ENCODE data around the gene TEAD3. TPM values are rescaled to one million over a fixed set of nuclear protein-coding genes. Genes with fewer than 3 reads are reported as not detected.
"Not testable (repeated sequence)": the region's sequence is repeated elsewhere in the genome, so short reads cannot be mapped to it uniquely, and the experiment has no call there.

The TEAD3 gene
- total RNA-seq, 2 donors from 2014 or later: 0.24 to 0.25 TPM

DNA sequence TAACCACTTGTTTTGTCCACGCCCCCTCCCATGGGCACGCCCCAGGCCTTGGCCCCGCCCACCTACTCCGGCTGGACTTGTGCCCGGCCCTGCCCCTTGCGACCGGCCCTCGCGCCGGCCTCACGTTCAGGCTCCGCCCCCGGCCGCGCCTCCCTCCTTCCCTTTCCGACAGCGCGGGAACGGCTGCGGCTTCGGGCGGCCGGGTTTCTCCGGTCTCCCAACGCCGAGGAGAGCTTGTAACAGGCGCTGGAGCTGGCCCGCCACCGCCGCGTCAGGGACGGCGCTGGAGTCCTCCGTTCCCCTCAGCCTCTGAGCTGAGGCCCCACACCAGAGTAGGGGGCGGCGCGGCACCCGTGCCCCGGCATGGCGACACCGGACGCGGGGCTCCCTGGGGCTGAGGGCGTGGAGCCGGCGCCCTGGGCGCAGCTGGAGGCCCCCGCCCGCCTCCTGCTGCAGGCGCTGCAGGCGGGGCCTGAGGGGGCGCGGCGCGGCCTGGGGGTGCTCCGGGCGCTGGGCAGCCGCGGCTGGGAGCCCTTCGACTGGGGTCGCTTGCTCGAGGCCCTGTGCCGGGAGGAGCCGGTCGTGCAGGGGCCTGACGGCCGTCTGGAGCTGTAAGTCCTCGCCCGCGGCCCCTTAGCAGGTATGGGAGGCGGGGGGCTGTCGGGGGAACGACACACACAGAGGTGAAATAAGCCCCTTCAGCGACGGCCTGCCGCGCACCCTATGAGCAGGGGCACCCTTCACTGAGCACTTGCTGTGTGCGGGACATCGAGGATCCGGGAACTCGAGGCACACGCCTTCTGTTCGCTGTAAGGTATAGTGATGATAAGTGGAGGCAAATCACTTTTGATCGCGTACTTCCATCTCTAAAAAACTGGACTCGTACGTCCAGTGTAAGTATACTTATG is 44.4 kb downstream of the TEAD3 start, which contains the start of gene FANCE:
Gene FANCE (plus strand): TSS at position 156 of the 908 bp plus-strand sequence. CDS start 208 bp downstream, at position 364.
- peaks cover 16 to 30% of the 10 kb centered on the region in 2 donors for H3K4me1 Mint-ChIP-seq (ENCODE audit: low read depth in 2 of 2)
- no peaks in the 10 kb centered on the region for H3K36me3 Mint-ChIP-seq
- no peaks in the 10 kb centered on the region for H3K27me3 Mint-ChIP-seq
- DNase-seq (ENCODE audit: low spot score) (peak; percentile 97), ATAC-seq (peak; percentile 97 to 98)
- H3K9me3 Mint-ChIP-seq: no peaks in the 10 kb centered on the region
- H3K27ac Mint-ChIP-seq: peak within 1 kb of the TSS; percentile 28 to 76
- peak within 1 kb of the TSS; percentile 88 for H3K4me3 Mint-ChIP-seq

- no peaks in the 10 kb centered on the region for H3K36me3 Mint-ChIP-seq
- no peaks in the 10 kb centered on the region for H3K9me3 Mint-ChIP-seq
- no peaks in the 10 kb centered on the region for H3K27me3 Mint-ChIP-seq
- peak overlapping the region; percentile 7 to 76 for H3K27ac Mint-ChIP-seq
- H3K4me1 Mint-ChIP-seq (ENCODE audit: low read depth in 2 of 2): peaks cover 16 to 30% of the 10 kb centered on the region in 2 donors
- ATAC-seq (no peak), DNase-seq (ENCODE audit: low spot score) (no peak)
- peak overlapping the region; percentile 82 for H3K4me3 Mint-ChIP-seq
Observed at GRCh38 chr6:35451354-35452182, 45.3 kb downstream of the TEAD3 start.

- no peaks in the 10 kb centered on the region for H3K36me3 Mint-ChIP-seq
- no peaks in the 10 kb centered on the region for H3K27me3 Mint-ChIP-seq
- peak; percentile 56 to 62 for ATAC-seq
- DNase-seq (ENCODE audit: low spot score): no peak
- H3K4me1 Mint-ChIP-seq (ENCODE audit: low read depth in 2 of 2): peaks cover 16 to 17% of the 10 kb centered on the region in 2 donors
- H3K4me3 Mint-ChIP-seq: no peak overlapping the region
- no peaks in the 10 kb centered on the region for H3K9me3 Mint-ChIP-seq
- no peak overlapping the region for H3K27ac Mint-ChIP-seq
Observed at GRCh38 chr6:35449287-35449881, 47.5 kb downstream of the TEAD3 start.

GRCh38 chr6:35448191-35448590 is 48.7 kb downstream of the TEAD3 start:
- no peaks in the 10 kb centered on the region for H3K27me3 Mint-ChIP-seq
- no peak for ATAC-seq
- no peak overlapping the region for H3K4me3 Mint-ChIP-seq
- DNase-seq (ENCODE audit: low spot score): no peak
- no peaks in the 10 kb centered on the region for H3K9me3 Mint-ChIP-seq
- H3K27ac Mint-ChIP-seq: no peak overlapping the region
- H3K4me1 Mint-ChIP-seq (ENCODE audit: low read depth in 2 of 2): peaks cover 13 to 15% of the 10 kb centered on the region in 2 donors
- H3K36me3 Mint-ChIP-seq: no peaks in the 10 kb centered on the region

DNA sequence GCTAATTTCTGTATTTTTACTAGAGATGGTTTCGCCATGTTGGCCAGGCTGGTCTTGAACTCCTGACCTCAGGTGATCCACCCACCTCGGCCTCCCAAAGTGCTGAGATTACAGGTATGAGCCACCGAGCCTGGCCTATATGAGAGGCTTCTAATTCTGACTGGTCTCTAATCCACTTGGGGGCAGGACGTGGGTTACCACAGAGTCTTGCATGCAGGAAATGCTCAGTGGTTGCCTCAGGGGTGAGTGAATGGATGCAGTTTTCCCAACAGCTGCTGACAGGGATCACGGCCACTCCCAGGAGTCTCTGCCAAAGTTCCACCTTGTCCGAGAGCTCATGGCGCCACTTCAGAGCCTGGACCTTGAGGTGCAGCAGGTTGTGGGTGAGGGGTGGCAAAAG is 51.2 kb downstream of the TEAD3 start:
- Mint-ChIP-seq H3K4me3 (no peak overlapping the region), H3K4me1 (ENCODE audit: low read depth in 2 of 2) (peaks cover 0 to 5% of the 10 kb centered on the region in 2 donors), H3K27me3 (no peaks in the 10 kb centered on the region), H3K36me3 (no peaks in the 10 kb centered on the region), H3K27ac (peak overlapping the region in 1 of 2 donors; percentile 27), H3K9me3 (no peaks in the 10 kb centered on the region)
- DNase-seq (ENCODE audit: low spot score) (no peak), ATAC-seq (peak; percentile 49 to 61)

- no peaks in the 10 kb centered on the region for H3K27me3 Mint-ChIP-seq
- DNase-seq (ENCODE audit: low spot score) (no peak), ATAC-seq (no peak)
- H3K4me1 Mint-ChIP-seq (ENCODE audit: low read depth in 2 of 2): no peaks in the 10 kb centered on the region
- H3K27ac Mint-ChIP-seq: no peak overlapping the region
- no peaks in the 10 kb centered on the region for H3K9me3 Mint-ChIP-seq
- no peaks in the 10 kb centered on the region for H3K36me3 Mint-ChIP-seq
- H3K4me3 Mint-ChIP-seq: no peak overlapping the region
Observed at GRCh38 chr6:35443341-35444030, 53.4 kb downstream of the TEAD3 start.

DNA sequence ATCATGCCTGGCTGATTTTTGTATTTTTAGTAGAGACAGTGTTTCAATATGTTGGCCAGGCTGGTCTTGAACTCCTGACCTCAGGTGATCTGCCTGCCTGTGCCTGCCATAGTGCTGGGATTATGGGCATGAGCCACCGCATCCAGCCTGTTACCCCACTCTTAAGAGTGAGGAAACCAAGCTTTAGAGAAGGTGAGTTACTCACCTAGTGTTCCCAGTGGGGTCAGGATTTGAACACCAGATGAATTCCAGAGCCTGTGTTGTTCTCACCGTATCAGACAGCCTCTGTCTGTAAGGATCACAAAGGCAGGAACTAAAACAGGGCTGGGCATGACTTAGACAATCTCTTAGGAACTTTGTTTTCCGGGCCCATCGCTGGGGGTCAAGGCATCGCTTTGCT is 54.2 kb downstream of the TEAD3 start:
- H3K9me3 Mint-ChIP-seq: no peaks in the 10 kb centered on the region
- ATAC-seq (no peak), DNase-seq (ENCODE audit: low spot score) (no peak)
- no peaks in the 10 kb centered on the region for H3K4me1 Mint-ChIP-seq (ENCODE audit: low read depth in 2 of 2)
- no peaks in the 10 kb centered on the region for H3K27me3 Mint-ChIP-seq
- H3K27ac Mint-ChIP-seq: no peak overlapping the region
- H3K4me3 Mint-ChIP-seq: no peak overlapping the region
- no peaks in the 10 kb centered on the region for H3K36me3 Mint-ChIP-seq

GRCh38 chr6:35441642-35442041 is 55.2 kb downstream of the TEAD3 start:
- H3K36me3 Mint-ChIP-seq: no peaks in the 10 kb centered on the region
- no peak overlapping the region for H3K4me3 Mint-ChIP-seq
- no peak for DNase-seq (ENCODE audit: low spot score)
- no peaks in the 10 kb centered on the region for H3K9me3 Mint-ChIP-seq
- no peaks in the 10 kb centered on the region for H3K4me1 Mint-ChIP-seq (ENCODE audit: low read depth in 2 of 2)
- no peak for ATAC-seq
- H3K27me3 Mint-ChIP-seq: no peaks in the 10 kb centered on the region
- H3K27ac Mint-ChIP-seq: no peak overlapping the region

DNA sequence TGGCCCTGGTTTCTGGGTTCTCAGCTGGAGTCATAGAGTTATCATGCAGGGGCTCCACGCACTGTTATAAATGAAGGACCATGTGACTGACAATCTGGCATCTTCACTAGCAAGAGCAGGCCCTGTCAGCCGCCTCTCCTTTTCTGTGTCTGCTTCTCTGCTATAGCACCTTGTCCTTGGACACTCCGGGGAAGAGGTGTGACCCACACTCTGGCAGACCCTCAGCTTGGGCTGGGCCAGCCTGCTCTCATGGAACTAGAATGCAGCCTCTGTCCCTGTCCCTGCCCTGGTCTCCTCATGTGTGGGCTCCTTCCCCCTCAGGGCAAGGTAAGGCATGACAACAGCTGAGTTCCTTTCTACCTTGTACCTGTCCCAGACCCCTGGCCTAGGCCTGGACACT is 55.7 kb downstream of the TEAD3 start:
- Mint-ChIP-seq H3K4me3 (no peak overlapping the region), H3K36me3 (no peaks in the 10 kb centered on the region), H3K27me3 (no peaks in the 10 kb centered on the region), H3K4me1 (ENCODE audit: low read depth in 2 of 2) (no peaks in the 10 kb centered on the region), H3K27ac (no peak overlapping the region), H3K9me3 (no peaks in the 10 kb centered on the region)
- ATAC-seq (peak in 1 of 2 donors; percentile 21), DNase-seq (ENCODE audit: low spot score) (no peak)

DNA sequence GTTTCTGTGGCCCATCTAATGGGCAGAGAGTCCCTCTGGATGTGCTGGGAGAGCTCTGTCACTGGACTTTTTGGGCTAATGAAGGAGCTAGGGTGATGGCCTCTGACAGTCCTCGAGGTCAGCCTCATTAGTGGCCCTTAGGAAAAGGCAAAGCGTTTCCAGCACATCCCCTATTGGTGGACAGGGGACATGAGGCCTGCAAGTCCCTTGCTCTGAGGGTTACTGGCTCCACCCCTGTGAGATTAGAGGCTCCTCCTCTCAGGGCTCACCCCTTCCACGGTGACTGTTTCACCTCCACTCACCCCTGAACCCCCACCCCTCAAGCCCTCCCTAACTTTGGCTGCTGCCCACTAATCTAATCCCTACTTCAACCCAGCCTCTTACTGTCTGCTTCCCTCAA is 57.6 kb downstream of the TEAD3 start:
- no peaks in the 10 kb centered on the region for H3K4me1 Mint-ChIP-seq (ENCODE audit: low read depth in 2 of 2)
- no peaks in the 10 kb centered on the region for H3K27me3 Mint-ChIP-seq
- H3K4me3 Mint-ChIP-seq: no peak overlapping the region
- H3K27ac Mint-ChIP-seq: no peak overlapping the region
- DNase-seq (ENCODE audit: low spot score): no peak
- no peaks in the 10 kb centered on the region for H3K36me3 Mint-ChIP-seq
- no peaks in the 10 kb centered on the region for H3K9me3 Mint-ChIP-seq
- no peak for ATAC-seq

DNA sequence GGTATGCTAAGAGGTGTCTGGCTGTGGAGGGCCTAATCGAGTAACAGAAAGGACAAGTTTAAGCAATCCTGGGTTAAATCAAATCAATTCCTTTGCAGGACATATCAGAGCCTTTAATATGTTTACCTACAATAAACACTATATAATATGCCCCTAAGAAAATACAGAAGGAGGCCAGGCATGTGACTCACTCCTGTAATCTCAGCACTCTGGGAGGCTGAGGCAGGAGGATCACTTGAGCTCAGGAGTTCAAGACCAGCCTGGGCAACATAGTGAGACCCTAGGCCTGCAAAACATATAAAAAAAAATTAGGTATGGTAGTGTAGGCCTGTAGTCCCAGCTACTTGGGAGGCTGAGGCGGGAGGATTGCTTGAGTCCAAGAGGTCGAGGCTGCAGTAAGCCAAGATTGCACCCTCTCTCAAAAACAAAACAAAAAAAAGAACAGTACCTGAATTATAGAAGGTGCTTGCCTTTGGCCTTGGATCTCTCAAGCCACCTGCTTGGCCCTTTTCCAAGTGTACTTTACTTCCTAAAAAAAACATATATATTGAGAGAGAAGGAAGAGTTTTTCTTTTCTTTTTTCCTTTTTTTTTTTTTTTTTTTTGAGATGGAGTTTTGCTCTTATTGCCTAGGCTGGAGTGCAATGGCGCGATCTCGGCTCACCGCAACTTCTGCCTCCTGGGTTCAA is 58.4 kb downstream of the TEAD3 start:
- DNase-seq (ENCODE audit: low spot score); H3K9me3 Mint-ChIP-seq; H3K27ac Mint-ChIP-seq; H3K27me3 Mint-ChIP-seq; ATAC-seq; H3K4me3 Mint-ChIP-seq; H3K36me3 Mint-ChIP-seq; H3K4me1 Mint-ChIP-seq (ENCODE audit: low read depth in 2 of 2): not testable (repeated sequence)

- H3K36me3 Mint-ChIP-seq: no peaks in the 10 kb centered on the region
- no peak for DNase-seq (ENCODE audit: low spot score)
- H3K27ac Mint-ChIP-seq: no peak overlapping the region
- no peaks in the 10 kb centered on the region for H3K9me3 Mint-ChIP-seq
- ATAC-seq: no peak
- no peak overlapping the region for H3K4me3 Mint-ChIP-seq
- H3K4me1 Mint-ChIP-seq (ENCODE audit: low read depth in 2 of 2): no peaks in the 10 kb centered on the region
- no peaks in the 10 kb centered on the region for H3K27me3 Mint-ChIP-seq
Observed at GRCh38 chr6:35436071-35436857, 60.6 kb downstream of the TEAD3 start.
